ENCODE data around the gene RBMS2.

Gene RBMS2

DNA sequence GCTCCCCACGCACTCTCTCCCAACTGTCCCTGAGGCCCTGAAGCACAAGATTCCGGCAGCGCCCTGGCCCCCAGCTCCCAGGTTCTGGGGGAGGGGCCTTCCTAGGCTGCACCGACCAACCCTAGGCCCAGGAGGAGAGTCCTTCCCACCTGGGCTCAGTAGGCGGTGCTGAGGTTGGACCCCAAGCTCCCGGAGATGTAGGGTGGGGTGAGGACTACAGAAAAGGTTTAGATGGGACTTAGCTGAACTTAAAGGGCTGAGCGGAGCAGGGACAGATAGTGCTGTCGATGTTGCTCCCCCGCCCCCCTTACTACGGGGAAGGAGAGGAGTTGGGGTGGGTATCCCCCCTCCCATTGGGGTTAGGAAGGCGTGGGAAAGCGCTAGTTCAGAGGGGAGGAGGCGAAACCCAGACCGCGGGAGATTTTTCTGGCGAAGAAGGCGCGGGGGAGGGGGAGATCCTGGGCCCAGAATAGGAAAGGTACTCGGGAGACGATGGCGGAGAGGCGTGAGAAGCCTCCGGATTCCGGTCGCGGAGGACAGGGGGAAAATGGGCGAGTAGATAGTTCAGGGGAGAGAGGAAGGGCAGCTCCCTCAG is 112.7 kb downstream of the RBMS2 start (continued):
- TF ChIP-seq ZNF677 (tag by site-specific recombination; IDR thresholded peaks at IDR 0.05), result no peak
- no peak for TF ChIP-seq ZNF707 (tag by site-specific recombination; IDR thresholded peaks at IDR 0.05)
- TF ChIP-seq, protein P1, sequence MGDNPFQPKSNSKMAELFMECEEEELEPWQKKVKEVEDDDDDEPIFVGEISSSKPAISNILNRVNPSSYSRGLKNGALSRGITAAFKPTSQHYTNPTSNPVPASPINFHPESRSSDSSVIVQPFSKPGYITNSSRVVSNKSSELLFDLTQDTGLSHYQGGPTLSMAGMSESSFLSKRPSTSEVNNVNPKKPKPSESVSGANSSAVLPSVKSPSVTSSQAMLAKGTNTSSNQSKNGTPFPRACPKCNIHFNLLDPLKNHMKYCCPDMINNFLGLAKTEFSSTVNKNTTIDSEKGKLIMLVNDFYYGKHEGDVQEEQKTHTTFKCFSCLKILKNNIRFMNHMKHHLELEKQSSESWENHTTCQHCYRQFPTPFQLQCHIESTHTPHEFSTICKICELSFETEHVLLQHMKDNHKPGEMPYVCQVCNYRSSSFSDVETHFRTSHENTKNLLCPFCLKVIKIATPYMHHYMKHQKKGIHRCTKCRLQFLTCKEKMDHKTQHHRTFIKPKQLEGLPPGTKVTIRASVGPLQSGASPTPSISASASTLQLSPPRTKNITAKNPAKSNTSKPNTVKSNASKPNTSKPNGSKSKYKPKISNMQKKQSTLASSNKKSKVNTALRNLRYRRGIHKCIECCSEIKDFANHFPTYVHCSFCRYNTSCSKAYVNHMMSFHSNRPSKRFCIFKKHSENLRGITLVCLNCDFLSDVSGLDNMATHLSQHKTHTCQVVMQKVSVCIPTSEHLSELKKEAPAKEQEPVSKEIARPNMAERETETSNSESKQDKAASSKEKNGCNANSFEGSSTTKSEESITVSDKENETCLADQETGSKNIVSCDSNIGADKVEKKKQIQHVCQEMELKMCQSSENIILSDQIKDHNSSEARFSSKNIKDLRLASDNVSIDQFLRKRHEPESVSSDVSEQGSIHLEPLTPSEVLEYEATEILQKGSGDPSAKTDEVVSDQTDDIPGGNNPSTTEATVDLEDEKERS (tag by site-specific recombination; IDR thresholded peaks at IDR 0.05), result no peak
- peak; percentile 76 for TF ChIP-seq GLIS2 (tag by site-specific recombination; IDR thresholded peaks at IDR 0.05)
- TF ChIP-seq ZBTB8A (tag by site-specific recombination; IDR thresholded peaks at IDR 0.05), result 0 out of 2 replicates have a peak, but pooled peaks have one; percentile 31
- TF ChIP-seq, protein P2, sequence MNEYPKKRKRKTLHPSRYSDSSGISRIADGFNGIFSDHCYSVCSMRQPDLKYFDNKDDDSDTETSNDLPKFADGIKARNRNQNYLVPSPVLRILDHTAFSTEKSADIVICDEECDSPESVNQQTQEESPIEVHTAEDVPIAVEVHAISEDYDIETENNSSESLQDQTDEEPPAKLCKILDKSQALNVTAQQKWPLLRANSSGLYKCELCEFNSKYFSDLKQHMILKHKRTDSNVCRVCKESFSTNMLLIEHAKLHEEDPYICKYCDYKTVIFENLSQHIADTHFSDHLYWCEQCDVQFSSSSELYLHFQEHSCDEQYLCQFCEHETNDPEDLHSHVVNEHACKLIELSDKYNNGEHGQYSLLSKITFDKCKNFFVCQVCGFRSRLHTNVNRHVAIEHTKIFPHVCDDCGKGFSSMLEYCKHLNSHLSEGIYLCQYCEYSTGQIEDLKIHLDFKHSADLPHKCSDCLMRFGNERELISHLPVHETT (tag by site-specific recombination; IDR thresholded peaks at IDR 0.05), result no peak
- no peak for TF ChIP-seq ZNF561 (tag by site-specific recombination; IDR thresholded peaks at IDR 0.05; ENCODE audit: borderline replicate concordance)
- TF ChIP-seq EGR2 (tag by site-specific recombination; IDR thresholded peaks at IDR 0.05; ENCODE audit: low read depth), result peak; percentile 85
- peak; percentile 40; the same call in 1 of the 2 replicates for TF ChIP-seq ZNF600 (tag by site-specific recombination; IDR thresholded peaks at IDR 0.05)
- no peak for TF ChIP-seq INSM2 (tag by site-specific recombination; IDR thresholded peaks at IDR 0.05)
- peak; percentile 55 for TF ChIP-seq ZNF341 (tag by site-specific recombination; IDR thresholded peaks at IDR 0.05; ENCODE audit: low read depth)
- TF ChIP-seq KLF1 (tag by site-specific recombination; IDR thresholded peaks at IDR 0.05), result no peak
- TF ChIP-seq, protein P3, sequence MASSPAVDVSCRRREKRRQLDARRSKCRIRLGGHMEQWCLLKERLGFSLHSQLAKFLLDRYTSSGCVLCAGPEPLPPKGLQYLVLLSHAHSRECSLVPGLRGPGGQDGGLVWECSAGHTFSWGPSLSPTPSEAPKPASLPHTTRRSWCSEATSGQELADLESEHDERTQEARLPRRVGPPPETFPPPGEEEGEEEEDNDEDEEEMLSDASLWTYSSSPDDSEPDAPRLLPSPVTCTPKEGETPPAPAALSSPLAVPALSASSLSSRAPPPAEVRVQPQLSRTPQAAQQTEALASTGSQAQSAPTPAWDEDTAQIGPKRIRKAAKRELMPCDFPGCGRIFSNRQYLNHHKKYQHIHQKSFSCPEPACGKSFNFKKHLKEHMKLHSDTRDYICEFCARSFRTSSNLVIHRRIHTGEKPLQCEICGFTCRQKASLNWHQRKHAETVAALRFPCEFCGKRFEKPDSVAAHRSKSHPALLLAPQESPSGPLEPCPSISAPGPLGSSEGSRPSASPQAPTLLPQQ (tag by site-specific recombination; IDR thresholded peaks at IDR 0.05), result peak; percentile 29; the same call in 1 of the 2 replicates
- peak; percentile 10; the same call in 1 of the 2 replicates for TF ChIP-seq ZNF394 (tag by site-specific recombination; IDR thresholded peaks at IDR 0.05; ENCODE audit: borderline replicate concordance)
- TF ChIP-seq ZNF645 (tag by site-specific recombination; IDR thresholded peaks at IDR 0.05), result no peak
- TF ChIP-seq ZNF658 (tag by site-specific recombination; IDR thresholded peaks at IDR 0.05), result no peak
- TF ChIP-seq BCL11A (tag by site-specific recombination; IDR thresholded peaks at IDR 0.05; ENCODE audit: low read depth), result no peak
- TF ChIP-seq ZNF416 (tag by site-specific recombination; IDR thresholded peaks at IDR 0.05), result no peak
- TF ChIP-seq, protein P4, sequence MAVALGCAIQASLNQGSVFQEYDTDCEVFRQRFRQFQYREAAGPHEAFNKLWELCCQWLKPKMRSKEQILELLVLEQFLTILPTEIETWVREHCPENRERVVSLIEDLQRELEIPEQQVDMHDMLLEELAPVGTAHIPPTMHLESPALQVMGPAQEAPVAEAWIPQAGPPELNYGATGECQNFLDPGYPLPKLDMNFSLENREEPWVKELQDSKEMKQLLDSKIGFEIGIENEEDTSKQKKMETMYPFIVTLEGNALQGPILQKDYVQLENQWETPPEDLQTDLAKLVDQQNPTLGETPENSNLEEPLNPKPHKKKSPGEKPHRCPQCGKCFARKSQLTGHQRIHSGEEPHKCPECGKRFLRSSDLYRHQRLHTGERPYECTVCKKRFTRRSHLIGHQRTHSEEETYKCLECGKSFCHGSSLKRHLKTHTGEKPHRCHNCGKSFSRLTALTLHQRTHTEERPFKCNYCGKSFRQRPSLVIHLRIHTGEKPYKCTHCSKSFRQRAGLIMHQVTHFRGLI (tag by site-specific recombination; IDR thresholded peaks at IDR 0.05), result no peak
- no peak for TF ChIP-seq ZNF510 (tag by site-specific recombination; IDR thresholded peaks at IDR 0.05; ENCODE audit: insufficient replicate concordance)
- no peak for TF ChIP-seq ZNF585B (tag by site-specific recombination; IDR thresholded peaks at IDR 0.05)
- no peak for TF ChIP-seq BCL11B (tag by site-specific recombination; IDR thresholded peaks at IDR 0.05; ENCODE audit: low read depth)
- TF ChIP-seq MYNN (tag by site-specific recombination; IDR thresholded peaks at IDR 0.05; ENCODE audit: borderline replicate concordance), result no peak
- TF ChIP-seq HOXC10 (CRISPR knock-in tag; IDR thresholded peaks at IDR 0.05), result no peak
- TF ChIP-seq ZNF19 (tag by site-specific recombination; IDR thresholded peaks at IDR 0.05; ENCODE audit: low read depth), result no peak
- TF ChIP-seq ZNF433 (tag by site-specific recombination; IDR thresholded peaks at IDR 0.05; ENCODE audit: low read depth), result no peak
- no peak for TF ChIP-seq ZNF529 (tag by site-specific recombination; IDR thresholded peaks at IDR 0.05; ENCODE audit: insufficient replicate concordance)
- TF ChIP-seq ZNF530 (tag by site-specific recombination; IDR thresholded peaks at IDR 0.05; ENCODE audit: low read depth), result no peak

Data from HEK293 (cell line).